Stimulated activated CD4-positive, alpha-beta T cell treated with anti-CD3 and anti-CD28 coated beads, Interleukin-4, amount 100 ng/mL, for 24 hours (primary cell): ENCODE results near the gene KCNJ11.
"Not testable (repeated sequence)": the region's sequence is repeated elsewhere in the genome, so short reads cannot be mapped to it uniquely, and the experiment has no call there.

ENCODE experiments used
- DNase-seq: peaks from one replicate; pipeline ENCODE4 v3.0.0-alpha.2; 2020

The KCNJ11 gene

GRCh38 chr11:17388609-17389210 is at the start of gene KCNJ11:
Gene KCNJ11 (minus strand): TSS chr11:17388659. CDS start chr11:17388091, 568 bp downstream.
- no peak for DNase-seq

DNA sequence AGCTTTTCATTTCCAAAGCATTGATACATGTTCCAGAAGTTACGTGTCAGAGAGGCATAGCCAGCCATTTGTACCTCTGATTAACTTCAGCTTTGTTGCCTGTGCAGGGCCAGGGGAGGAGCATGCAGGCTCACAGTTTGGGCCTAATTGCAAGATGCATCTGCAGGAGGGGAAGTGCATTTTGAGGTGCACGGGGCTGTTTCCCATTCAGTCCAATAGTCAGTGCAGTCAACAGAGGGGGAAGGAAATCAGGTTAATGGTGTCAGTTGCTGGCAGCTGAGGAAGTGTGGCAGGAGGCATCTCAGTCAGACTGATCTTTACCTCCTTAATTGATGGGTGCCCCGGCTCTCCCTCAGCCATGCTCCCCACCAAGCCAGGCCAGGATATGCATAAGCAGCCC is 48.9 kb upstream of the KCNJ11 start:
- no peak for DNase-seq

GRCh38 chr11:17434108-17434507 is 45.6 kb upstream of the KCNJ11 start:
- no peak for DNase-seq

- DNase-seq = no peak
Observed at GRCh38 chr11:17432002-17432401, 43.5 kb upstream of the KCNJ11 start.

GRCh38 chr11:17431139-17431538 is 42.7 kb upstream of the KCNJ11 start:
- DNase-seq = no peak

GRCh38 chr11:17430616-17431015 is 42.2 kb upstream of the KCNJ11 start:
- no peak for DNase-seq

DNA sequence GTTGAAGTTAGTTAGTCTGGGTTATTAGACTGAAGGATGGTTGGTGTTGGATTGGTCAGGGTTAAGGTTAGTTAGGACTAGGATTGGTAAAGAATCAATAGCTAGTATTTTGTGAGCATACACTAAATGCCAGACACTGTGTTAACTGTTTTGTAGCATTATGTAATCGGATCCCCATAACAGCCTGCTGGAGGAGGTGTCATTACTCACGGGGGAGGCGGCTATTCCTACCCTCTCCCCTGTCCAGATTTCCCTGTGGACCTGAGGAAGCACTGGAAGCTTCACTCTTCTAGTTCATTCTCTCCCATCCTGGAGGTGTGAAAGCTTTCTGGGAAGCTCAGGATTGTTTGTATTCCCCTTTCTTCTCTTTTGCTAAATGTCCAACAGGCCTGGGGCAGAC is 40.5 kb upstream of the KCNJ11 start:
- DNase-seq = no peak

DNA sequence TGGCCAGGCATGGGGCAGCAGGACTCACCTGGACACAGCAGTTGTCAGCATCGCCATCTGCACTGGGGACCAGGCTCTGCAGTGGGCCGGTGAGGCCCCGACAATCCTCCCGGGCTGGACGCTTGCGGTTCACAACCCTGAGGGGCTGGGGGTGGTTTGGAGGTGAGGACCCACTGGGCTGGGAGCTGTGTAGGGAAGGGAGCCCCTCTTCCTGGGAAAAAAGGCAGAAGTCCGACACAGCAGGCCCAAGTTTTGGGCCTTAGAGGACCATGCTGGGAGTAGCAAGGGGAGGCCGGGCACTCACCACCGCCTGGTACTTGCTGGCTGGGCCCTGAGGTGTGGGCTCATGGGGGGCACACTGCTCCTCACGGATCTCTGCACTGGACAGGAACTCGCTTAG is 39.8 kb upstream of the KCNJ11 start:
- DNase-seq = no peak

- not testable (repeated sequence) for DNase-seq
Observed at GRCh38 chr11:17426233-17426632, 37.8 kb upstream of the KCNJ11 start.

DNA sequence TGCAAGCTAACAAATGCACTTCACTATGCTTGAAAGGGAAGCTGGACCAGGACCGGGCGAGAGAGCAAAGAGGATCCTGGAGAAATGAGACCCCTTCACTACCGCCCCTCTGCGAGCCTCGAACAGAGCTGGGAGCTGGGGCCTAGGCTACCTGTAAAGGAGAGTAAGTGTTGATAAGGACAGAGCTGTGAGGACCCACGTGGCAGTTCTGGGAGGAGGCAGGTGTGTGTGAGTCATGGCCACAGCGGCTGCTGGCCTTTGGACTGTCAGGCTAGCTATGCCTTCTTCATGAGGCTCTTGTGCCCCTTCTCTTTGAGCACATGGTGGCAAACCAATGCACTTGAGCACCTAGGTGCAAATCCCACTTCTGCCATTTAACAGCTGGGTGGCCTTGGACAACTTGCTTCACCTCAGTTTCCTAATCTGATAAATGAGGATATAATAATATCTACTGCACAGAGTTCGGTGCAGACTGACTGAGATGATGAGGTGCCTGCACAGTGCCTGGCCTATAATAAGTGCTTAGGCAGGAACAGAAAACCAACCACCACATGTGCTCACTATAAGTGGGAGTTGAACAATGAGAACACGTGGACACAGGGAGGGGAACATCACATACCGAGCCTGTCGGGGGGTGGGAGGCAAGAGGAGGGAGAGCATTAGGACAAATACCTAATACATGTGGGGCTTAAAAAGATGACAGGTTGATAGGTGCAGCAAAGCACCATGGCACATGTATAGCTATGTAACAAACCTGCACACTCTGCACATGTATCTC is 35.3 kb upstream of the KCNJ11 start:
- DNase-seq = no peak

DNA sequence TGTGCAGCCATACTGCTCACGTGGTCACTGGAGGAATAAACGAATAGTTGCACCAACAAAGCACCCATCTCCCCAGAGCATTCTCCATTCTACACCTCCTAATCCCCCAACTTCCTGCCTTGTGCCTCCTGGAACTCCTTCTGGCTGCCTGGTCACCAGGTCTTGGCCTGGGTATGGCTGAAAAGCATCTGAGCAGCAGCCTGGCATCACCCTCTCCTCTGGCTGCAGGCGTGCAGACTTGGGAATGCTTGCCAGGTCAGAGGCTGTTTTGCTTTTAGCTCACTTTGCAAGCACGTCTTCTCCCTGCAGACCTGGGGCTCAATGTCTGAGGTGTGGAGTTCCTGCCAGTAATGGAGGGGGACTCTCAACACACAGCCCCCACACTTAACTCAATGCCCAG is 33.3 kb upstream of the KCNJ11 start:
- DNase-seq = no peak

DNA sequence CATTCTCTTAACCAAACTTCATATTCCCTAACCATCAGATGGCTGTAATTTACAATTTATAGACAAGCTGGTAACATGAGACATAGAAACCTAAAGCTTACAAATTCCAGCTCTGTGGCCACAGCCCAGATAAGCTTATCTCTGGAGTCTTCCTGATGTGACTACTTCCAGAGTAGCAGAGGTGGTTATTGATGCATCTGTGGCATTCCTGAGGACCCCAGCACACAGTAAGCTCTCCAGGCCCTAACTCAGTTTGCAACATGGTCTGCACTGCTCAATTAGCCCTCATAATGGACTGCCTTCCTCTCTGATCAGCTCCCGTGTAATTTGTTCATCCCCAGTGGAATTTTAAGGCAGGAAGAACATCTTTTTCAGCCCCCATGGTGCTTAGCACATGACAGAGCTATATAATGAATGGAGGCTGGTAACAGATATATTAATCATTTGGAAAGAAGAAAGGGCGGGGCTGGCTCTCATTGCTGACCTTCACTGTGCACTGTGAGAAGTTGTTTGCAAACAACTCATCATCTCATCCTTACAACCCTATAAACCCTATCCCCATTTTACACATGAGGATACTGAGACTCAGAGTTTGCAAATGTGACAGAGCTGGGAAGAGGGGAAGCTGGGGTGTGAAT is 30.1 kb upstream of the KCNJ11 start:
- no peak for DNase-seq

- DNase-seq = no peak
Observed at GRCh38 chr11:17416492-17416891, 28.0 kb upstream of the KCNJ11 start.

DNA sequence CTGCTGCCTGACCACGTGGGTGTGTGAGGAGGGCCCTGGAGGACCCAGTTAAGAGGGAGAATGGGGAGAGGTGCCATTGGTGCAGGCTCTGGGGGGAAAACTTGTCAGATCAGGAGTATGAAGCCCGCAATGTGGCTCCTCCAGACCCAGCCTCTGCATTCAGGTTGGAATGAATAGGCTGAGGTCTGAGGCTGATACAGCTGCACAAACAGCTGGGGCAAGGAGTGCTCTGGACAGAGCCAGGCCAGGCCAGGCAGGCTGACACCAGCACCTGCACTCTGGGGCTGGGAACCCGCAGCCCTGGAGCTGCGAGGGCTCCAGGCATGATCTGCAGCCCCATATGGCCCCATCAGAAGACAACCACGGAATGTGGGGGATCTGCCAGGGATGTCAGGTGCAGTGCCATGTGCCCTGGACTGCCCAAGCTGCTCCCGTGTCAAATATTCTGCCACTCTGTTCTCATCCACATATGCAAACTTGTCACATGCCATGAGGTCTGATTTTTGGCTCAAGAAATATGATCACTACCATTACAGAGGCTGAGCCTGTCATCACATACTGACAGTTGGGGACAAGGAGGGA is 27.2 kb upstream of the KCNJ11 start:
- no peak for DNase-seq

- no peak for DNase-seq
Observed at GRCh38 chr11:17414992-17415391, 26.5 kb upstream of the KCNJ11 start.

DNA sequence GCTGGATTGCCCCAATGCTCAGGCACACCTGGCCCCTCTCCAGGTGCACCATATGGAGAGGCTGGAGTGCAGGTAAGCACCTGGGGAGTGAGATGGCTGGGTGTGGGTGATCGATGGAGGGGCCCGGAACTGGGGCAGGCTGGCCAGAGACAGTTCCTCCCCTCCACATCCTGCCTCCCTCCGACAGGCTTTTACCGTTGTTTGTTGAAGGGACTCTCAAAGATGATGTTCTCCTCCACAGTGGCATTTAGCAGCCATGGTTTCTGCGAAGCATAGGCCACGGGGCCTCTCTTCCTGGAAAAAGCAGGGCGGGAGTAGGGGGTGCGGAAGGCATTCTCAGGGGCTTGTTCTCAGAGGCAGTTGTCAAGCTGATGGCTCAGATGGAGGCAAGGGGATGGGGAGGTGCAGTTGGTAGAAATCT is 25.9 kb upstream of the KCNJ11 start:
- no peak for DNase-seq

- no peak for DNase-seq
Observed at GRCh38 chr11:17413414-17414316, 25.2 kb upstream of the KCNJ11 start.

DNA sequence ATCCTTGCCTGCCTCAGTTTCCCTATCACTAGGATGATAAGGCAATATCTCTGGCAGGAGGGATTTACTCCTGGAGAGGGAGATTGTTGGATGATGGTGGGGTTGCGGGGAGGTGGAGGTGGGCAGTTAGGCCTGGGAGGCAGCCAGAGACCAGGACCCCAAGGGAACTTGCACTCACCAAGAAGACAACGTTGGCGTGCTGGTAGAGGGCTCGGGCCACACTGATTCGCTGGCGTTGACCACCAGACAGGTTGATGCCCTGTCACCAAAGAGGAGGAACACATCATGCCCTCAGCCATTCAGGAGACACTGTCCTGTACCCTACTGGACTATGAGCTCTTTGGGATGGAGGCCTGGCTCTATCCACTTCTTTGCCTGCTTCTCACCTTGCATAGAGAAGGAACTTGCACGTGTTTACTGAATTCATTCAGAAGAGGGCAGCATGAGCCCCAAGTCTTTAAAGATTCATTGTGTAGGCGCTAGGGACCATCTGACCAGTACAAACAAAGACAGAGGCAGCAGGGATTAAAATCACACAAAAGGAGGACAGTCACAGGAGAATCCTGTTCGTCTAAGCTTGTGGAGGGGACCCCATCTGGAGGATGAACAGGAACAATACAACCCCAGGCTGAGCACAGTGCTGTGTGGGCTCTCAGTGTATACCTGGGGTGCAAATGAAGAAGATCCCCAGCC is 24.2 kb upstream of the KCNJ11 start:
- DNase-seq = no peak

GRCh38 chr11:17411418-17411817 is 23.0 kb upstream of the KCNJ11 start:
- no peak for DNase-seq

- DNase-seq = no peak
Observed at GRCh38 chr11:17410606-17411379, 22.3 kb upstream of the KCNJ11 start.

DNA sequence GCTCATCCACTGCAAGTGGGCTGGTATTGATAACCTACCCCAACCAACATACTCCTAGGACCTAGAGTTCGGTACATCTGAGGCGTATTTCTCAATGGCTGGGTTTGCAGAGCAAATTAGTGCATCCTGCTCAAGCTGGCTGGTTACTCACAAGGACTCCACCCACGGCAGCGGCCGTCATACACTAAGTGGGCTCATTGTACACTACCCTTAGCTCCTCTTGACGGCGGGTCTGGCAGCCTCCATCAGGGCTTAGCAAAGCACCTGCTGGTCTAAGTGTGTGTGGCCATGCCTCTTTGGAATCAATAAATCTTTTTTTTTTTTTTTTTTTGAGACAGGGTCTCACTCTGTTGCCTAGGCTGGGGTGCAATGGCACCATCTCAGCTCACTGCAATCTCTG is 20.2 kb upstream of the KCNJ11 start:
- DNase-seq = no peak
